B cell (primary cell): ENCODE results near the gene PEX12. TPM values are rescaled to one million over a fixed set of nuclear protein-coding genes. Genes with fewer than 3 reads are reported as not detected.

Source experiments
- ATAC-seq: fragments of 200-7000 bp; cut with Tn5 transposase; one replicate; pipeline ENCODE4 v1.10.0; 2021; ENCODE audit warnings: low read depth, mild to moderate bottlenecking, moderate number of reproducible peaks, moderate library complexity
- CTCF ChIA-PET: fragments of 350-600 bp; sonication (Branson Sonifier 250); formaldehyde crosslinking; loops from one replicate; lab custom pipeline; 2021; ENCODE audit warnings: antibody characterized with exemption, inconsistent platforms; lab: Charles Lee
- POLR2A ChIA-PET: fragments of 350-600 bp; sonication (Branson Sonifier 250); formaldehyde crosslinking; loops from one replicate; lab custom pipeline; 2021; ENCODE audit warnings: antibody characterized with exemption; lab: Charles Lee
- DNase-seq: peaks from one replicate; pipeline ENCODE4 v3.0.0; 2013
- H2AFZ ChIP-seq: 2 replicates; pipeline ENCODE4 v1.6.1; 2012; ENCODE audit warnings: mild to moderate bottlenecking, low read depth, low read length; ENCODE audit not compliant: insufficient read depth, poor library complexity, severe bottlenecking
- H3K27ac ChIP-seq, 2 donors: 1 replicate in 1 of 2; 2 replicates in 1 of 2; pipeline ENCODE4 v1.5.1; 2012 to 2013; ENCODE audit warnings: low read length in 2 of 2, mild to moderate bottlenecking in 2 of 2, moderate library complexity in 1 of 2
- H3K27me3 ChIP-seq, 4 experiments: fragments of 200-600 bp in 1 of 4; sonication (generic) in 1 of 4; replicated peaks in 1 of 4; 1 replicate in 2 of 4; 2 replicates in 2 of 4; pipeline versions ENCODE4 v1.6.1 to v1.7.0; 2013 to 2016; ENCODE audit warnings: low read length in 3 of 4, mild to moderate bottlenecking in 2 of 4, mixed read lengths in 1 of 4, moderate library complexity in 1 of 4; ENCODE audit not compliant: insufficient read depth in 4 of 4, control insufficient read depth in 3 of 4; ENCODE audit errors: control extremely low read depth in 1 of 4
- H3K36me3 ChIP-seq, 2 experiments: replicated peaks in 1 of 2; 1 replicate in 1 of 2; 2 replicates in 1 of 2; pipeline versions ENCODE4 v1.6.1 to v1.7.1; 2013; ENCODE audit warnings: low read length in 1 of 2; ENCODE audit not compliant: insufficient read depth in 2 of 2, control insufficient read depth in 1 of 2; ENCODE audit errors: control extremely low read depth in 1 of 2, extremely low read depth in 1 of 2
- H3K4me1 ChIP-seq, 2 donors: fragments of 200-600 bp in 1 of 2; sonication (generic) in 1 of 2; 1 replicate in 1 of 2; 2 replicates in 1 of 2; pipeline versions ENCODE4 v1.5.1 to v1.6.1; 2013 to 2017; ENCODE audit warnings: low read length in 2 of 2; ENCODE audit not compliant: control insufficient read depth in 2 of 2, insufficient read depth in 2 of 2
- H3K4me2 ChIP-seq: replicated peaks from 2 replicates; pipeline ENCODE3; 2012; ENCODE audit warnings: mild to moderate bottlenecking, low read depth, low read length; ENCODE audit not compliant: poor library complexity, severe bottlenecking
- H3K4me3 ChIP-seq, 5 experiments: fragments of 200-600 bp in 1 of 5; sonication (generic) in 1 of 5; 1 replicate in 3 of 5; 2 replicates in 2 of 5; pipeline versions ENCODE4 v1.5.1 to v1.7.0; 2011 to 2016; ENCODE audit warnings: low read length in 4 of 5, mild to moderate bottlenecking in 4 of 5, low read depth in 2 of 5, control low read depth in 1 of 5, moderate library complexity in 1 of 5; ENCODE audit not compliant: insufficient read depth in 1 of 5; ENCODE audit errors: control extremely low read depth in 1 of 5, extremely low read depth in 1 of 5
- H3K79me2 ChIP-seq: fragments of 200-600 bp; sonication (generic); one replicate; pipeline ENCODE4 v1.6.0; 2016; ENCODE audit warnings: low read length; ENCODE audit not compliant: control insufficient read depth, insufficient read depth
- H3K9ac ChIP-seq: fragments of 200-600 bp; sonication (generic); 2 replicates; pipeline ENCODE4 v1.6.1; 2017; ENCODE audit warnings: mild to moderate bottlenecking, low read length, moderate library complexity
- H3K9me3 ChIP-seq, 3 donors: one replicate each; pipeline versions ENCODE4 v1.6.1 to v1.7.1; 2013; ENCODE audit warnings: low read length in 2 of 3; ENCODE audit not compliant: control insufficient read depth in 2 of 3, insufficient read depth in 1 of 3; ENCODE audit errors: control extremely low read depth in 1 of 3
- H4K20me1 ChIP-seq: 2 replicates; pipeline ENCODE4 v1.6.0; 2012; ENCODE audit warnings: mild to moderate bottlenecking, low read length; ENCODE audit not compliant: insufficient read depth, control insufficient read depth, poor library complexity, severe bottlenecking
- H3K27ac Mint-ChIP-seq: one replicate; pipeline ENCODE4 v1.8.0; 2021; ENCODE audit warnings: mixed read lengths
- H3K27me3 Mint-ChIP-seq: one replicate; pipeline ENCODE4 v1.8.0; 2021; ENCODE audit warnings: mixed read lengths
- H3K4me1 Mint-ChIP-seq: one replicate; pipeline ENCODE4 v1.8.0; 2021; ENCODE audit warnings: mixed read lengths
- H3K4me3 Mint-ChIP-seq: one replicate; pipeline ENCODE4 v1.8.0; 2021; ENCODE audit warnings: mixed read lengths
- H3K9me3 Mint-ChIP-seq: one replicate; pipeline ENCODE4 v1.8.0; 2022; ENCODE audit warnings: mixed read lengths; ENCODE audit not compliant: insufficient read depth
- CTCF ChIP-seq: fragments of 200-600 bp; IDR thresholded peaks from one replicate; pipeline ENCODE4 v1.8.0; 2022; ENCODE audit warnings: antibody characterized with exemption, mild to moderate bottlenecking
- EZH2 ChIP-seq: IDR thresholded peaks from 2 replicates; pipeline ENCODE4 v1.6.1; 2012; ENCODE audit warnings: borderline replicate concordance, low read depth, mild to moderate bottlenecking, moderate library complexity, low read length; ENCODE audit not compliant: insufficient read depth, poor library complexity, severe bottlenecking
- WGBS: methylation state at CpG from one replicate; pipeline ENCODE4 v1.1.5; 2013; ENCODE audit warnings: missing lambda C conversion rate; ENCODE audit not compliant: insufficient coverage; 5-methylcytosine and 5-hydroxymethylcytosine counted together
- intact Hi-C: fragments of 100-400 bp; cut with micrococcal nuclease; formaldehyde crosslinking; loops from one replicate; pipeline ENCODE4 v1.10.0; 2022
- polyA plus RNA-seq: library from polyadenylated mRNA; depleted of rRNA; stranded (reverse); fragments of >200 nt; gene quantifications from 2 replicates; pipeline ENCODE4 v1.2.3, GENCODE V29; 2012
- total RNA-seq, 2 donors: library from RNA; stranded (reverse); fragments of 120-200 nt in 1 of 2; gene quantifications; 1 replicate in 1 of 2; 2 replicates in 1 of 2; pipeline versions ENCODE4 v1.2.3 to v1.2.4, GENCODE V29; 2013 to 2022

The PEX12 gene
- total and polyA plus RNA-seq, 2 donors (not counting 1 experiment from before 2014, with no cell fraction given), result 2.6 to 5.1 TPM

- no CpG with 5 or more reads among the region's 1 CpG for WGBS
- no peak overlapping the region for H3K27ac Mint-ChIP-seq
Observed at GRCh38 chr17:35621768-35622167, 43.4 kb upstream of the PEX12 start.

GRCh38 chr17:35618628-35619027 lies 40.3 kb upstream of the PEX12 start:
- Histone ChIP-seq H3K4me1 (peaks cover 0 to 3% of the 10 kb centered on the region in 2 donors), H3K4me2 (no peak overlapping the region), H3K27me3 (no peaks in the 10 kb centered on the region), H3K36me3 (peaks cover 4 to 8% of the 10 kb centered on the region in 2 experiments), H2AFZ (no peak overlapping the region), H4K20me1 (peaks cover 2% of the 10 kb centered on the region), H3K79me2 (no peaks in the 10 kb centered on the region), H3K27ac (no peak overlapping the region), H3K9ac (no peak overlapping the region), H3K9me3 (no peaks in the 10 kb centered on the region), H3K4me3 (no peak overlapping the region)
- DNase-seq, result no peak
- intact Hi-C loops, result loop anchor here (10.0 kb wide), 1 partner anchor 186 kb away; the partner anchor contains the start of gene TAF15
- no peak overlapping the region for H3K4me3 Mint-ChIP-seq
- POLR2A ChIA-PET, result no interaction called here
- no peak for TF ChIP-seq CTCF
- no peak for TF ChIP-seq EZH2
- ATAC-seq, result no peak
- H3K27me3 Mint-ChIP-seq, result no peaks in the 10 kb centered on the region
- CTCF ChIA-PET, result no interaction called here
- no peaks in the 10 kb centered on the region for H3K9me3 Mint-ChIP-seq
- no peak overlapping the region for H3K27ac Mint-ChIP-seq
- peaks cover 13% of the 10 kb centered on the region for H3K4me1 Mint-ChIP-seq

More at GRCh38 chr17:35621768-35622167, 43.4 kb upstream of the PEX12 start:
- ChIA-PET CTCF (no interaction called here), POLR2A (no interaction called here)
- Histone ChIP-seq H3K36me3 (peaks cover 9 to 24% of the 10 kb centered on the region in 2 experiments), H3K4me1 (peaks cover 4 to 5% of the 10 kb centered on the region in 2 donors), H3K4me3 (no peak overlapping the region), H4K20me1 (peaks cover 4% of the 10 kb centered on the region), H3K79me2 (no peaks in the 10 kb centered on the region), H3K27ac (no peak overlapping the region), H3K4me2 (no peak overlapping the region), H2AFZ (no peak overlapping the region), H3K9me3 (no peaks in the 10 kb centered on the region), H3K9ac (no peak overlapping the region), H3K27me3 (no peaks in the 10 kb centered on the region)
- ATAC-seq (no peak), DNase-seq (no peak)
- TF ChIP-seq EZH2, result no peak
- no peak for TF ChIP-seq CTCF
- Mint-ChIP-seq H3K4me1 (peaks cover 16% of the 10 kb centered on the region), H3K27me3 (no peaks in the 10 kb centered on the region), H3K4me3 (no peak overlapping the region), H3K9me3 (no peaks in the 10 kb centered on the region)
- intact Hi-C loops, result no loop called here
